IMR-90 (cell line): ENCODE measurements around the gene ECHS1. TPM values are rescaled to one million over a fixed set of nuclear protein-coding genes. Genes with fewer than 3 reads are reported as not detected.

Source experiments
- ATAC-seq: fragments of 200-7000 bp; cut with Tn5 transposase; 2 replicates; pipeline ENCODE4 v1.9.1; 2020; ENCODE audit warnings: low read depth, mild to moderate bottlenecking, moderate library complexity
- BruUV-seq: library from RNA; stranded (reverse); fragments of 400-500 nt; replicated peaks from 2 replicates; lab custom pipeline; 2021; lab: Mats Ljungman, UMichigan
- CTCF ChIA-PET: fragments of 300-600 bp; formaldehyde crosslinking; extraction: SDS; loops from one replicate; lab custom pipeline; 2021; ENCODE audit warnings: antibody characterized with exemption; lab: Yijun Ruan, JAX
- POLR2A ChIA-PET: fragments of 300-600 bp; sonication (Branson Sonifier 250); formaldehyde crosslinking; loops from one replicate; lab custom pipeline; 2022; ENCODE audit warnings: antibody characterized with exemption; ENCODE audit not compliant: unreplicated experiment; lab: Charles Lee
- DNase-seq: peaks from one replicate; pipeline ENCODE4 v3.0.0; 2013
- H2AFZ ChIP-seq: replicated peaks from 2 replicates; pipeline ENCODE3; 2013; ENCODE audit warnings: low read length, mild to moderate bottlenecking; ENCODE audit not compliant: poor library complexity
- H2AK5ac ChIP-seq: 2 replicates; pipeline ENCODE4 v1.6.1; 2013; ENCODE audit warnings: low read depth, low read length, inconsistent platforms
- H2AK9ac ChIP-seq: replicated peaks from 2 replicates; pipeline ENCODE3; 2013; ENCODE audit warnings: mild to moderate bottlenecking, low read depth, low read length, moderate library complexity; ENCODE audit not compliant: poor library complexity
- H2BK120ac ChIP-seq: 2 replicates; pipeline ENCODE4 v1.6.1; 2013; ENCODE audit warnings: low read depth, low read length, inconsistent platforms
- H2BK15ac ChIP-seq: 3 replicates; pipeline ENCODE4 v1.6.1; 2013; ENCODE audit warnings: low read depth, low read length, inconsistent platforms
- H2BK20ac ChIP-seq: 2 replicates; pipeline ENCODE4 v1.6.1; 2013; ENCODE audit warnings: low read depth, mild to moderate bottlenecking, inconsistent platforms, low read length, moderate library complexity
- H2BK5ac ChIP-seq: 2 replicates; pipeline ENCODE4 v1.6.1; 2013; ENCODE audit warnings: mild to moderate bottlenecking, low read depth, low read length, inconsistent platforms; ENCODE audit not compliant: poor library complexity, severe bottlenecking
- H3K14ac ChIP-seq: replicated peaks from 2 replicates; pipeline ENCODE4 v1.6.1; 2013; ENCODE audit warnings: low read depth, low read length, inconsistent platforms
- H3K18ac ChIP-seq: 2 replicates; pipeline ENCODE4 v1.6.1; 2013; ENCODE audit warnings: low read depth, low read length, control low read depth
- H3K23ac ChIP-seq: 2 replicates; pipeline ENCODE4 v1.6.1; 2013; ENCODE audit warnings: low read depth, low read length, inconsistent platforms
- H3K27ac ChIP-seq: 2 replicates; pipeline ENCODE4 v1.5.1; 2013; ENCODE audit warnings: mild to moderate bottlenecking, control low read depth, low read length; ENCODE audit not compliant: insufficient read depth
- H3K27me3 ChIP-seq: 2 replicates; pipeline ENCODE4 v1.6.1; 2013; ENCODE audit warnings: low read length; ENCODE audit not compliant: control insufficient read depth, insufficient read depth
- H3K36me3 ChIP-seq: 2 replicates; pipeline ENCODE4 v1.6.1; 2013; ENCODE audit warnings: low read length, mixed read lengths; ENCODE audit not compliant: control insufficient read depth, insufficient read depth
- H3K4ac ChIP-seq: 2 replicates; pipeline ENCODE4 v1.6.1; 2013; ENCODE audit warnings: low read depth, low read length, inconsistent platforms
- H3K4me1 ChIP-seq: 2 replicates; pipeline ENCODE4 v1.6.1; 2013; ENCODE audit warnings: low read length, mixed read lengths; ENCODE audit not compliant: control insufficient read depth, insufficient read depth
- H3K4me2 ChIP-seq: 2 replicates; pipeline ENCODE4 v1.6.1; 2013; ENCODE audit warnings: low read depth, mild to moderate bottlenecking, control low read depth, low read length, moderate library complexity
- H3K4me3 ChIP-seq: 2 replicates; pipeline ENCODE4 v1.5.1; 2013; ENCODE audit warnings: low read depth, mild to moderate bottlenecking, control low read depth, low read length, moderate library complexity; ENCODE audit not compliant: insufficient read depth
- H3K56ac ChIP-seq: 2 replicates; pipeline ENCODE4 v1.6.1; 2013; ENCODE audit warnings: low read length, inconsistent platforms; ENCODE audit not compliant: insufficient read depth; ENCODE audit errors: extremely low read depth
- H3K79me1 ChIP-seq, 2 experiments: 2 replicates each; pipeline ENCODE4 v1.6.1; 2013; ENCODE audit warnings: low read length in 2 of 2, inconsistent platforms in 1 of 2, low read depth in 1 of 2
- H3K9ac ChIP-seq: 2 replicates; pipeline ENCODE4 v1.6.1; 2013; ENCODE audit warnings: low read depth, low read length, control low read depth
- H3K9me1 ChIP-seq: 2 replicates; pipeline ENCODE4 v1.6.1; 2013; ENCODE audit warnings: low read length, inconsistent platforms; ENCODE audit not compliant: insufficient read depth
- H3K9me3 ChIP-seq: 2 replicates; pipeline ENCODE4 v1.6.1; 2013; ENCODE audit warnings: low read length; ENCODE audit not compliant: control insufficient read depth, insufficient read depth
- H4K20me1 ChIP-seq: 2 replicates; pipeline ENCODE4 v1.6.1; 2013; ENCODE audit warnings: low read length, inconsistent platforms; ENCODE audit not compliant: insufficient read depth
- H4K5ac ChIP-seq: 2 replicates; pipeline ENCODE4 v1.6.1; 2013; ENCODE audit warnings: mild to moderate bottlenecking, low read depth, low read length, control low read depth
- H4K8ac ChIP-seq, 2 experiments: 2 replicates each; pipeline ENCODE4 v1.6.1; 2013; ENCODE audit warnings: low read depth in 2 of 2, low read length in 2 of 2, control low read depth in 1 of 2, inconsistent platforms in 1 of 2
- H4K91ac ChIP-seq: 2 replicates; pipeline ENCODE4 v1.6.1; 2013; ENCODE audit warnings: low read depth, low read length, inconsistent platforms; ENCODE audit not compliant: insufficient read depth
- BHLHE40 ChIP-seq: fragments of 150-350 bp; IDR thresholded peaks from 2 replicates; pipeline ENCODE4 v1.6.1; 2016; ENCODE audit warnings: mild to moderate bottlenecking, low read depth, low read length
- ELK1 ChIP-seq: fragments of 150-350 bp; IDR thresholded peaks from 2 replicates; pipeline ENCODE4 v1.6.1; 2016; ENCODE audit warnings: low read depth, mild to moderate bottlenecking, low read length, moderate library complexity, borderline replicate concordance
- MAZ ChIP-seq: IDR thresholded peaks from 2 replicates; pipeline ENCODE4 v1.6.1; 2012; ENCODE audit warnings: low read depth, mild to moderate bottlenecking, low read length, improper control_type of control experiment, moderate library complexity, borderline replicate concordance
- RAD21 ChIP-seq: IDR thresholded peaks from 2 replicates; pipeline ENCODE4 v1.6.1; 2012; ENCODE audit warnings: low read length, improper control_type of control experiment
- RFX5 ChIP-seq: IDR thresholded peaks from 2 replicates; pipeline ENCODE4 v1.8.0; 2012; ENCODE audit warnings: low read depth, mild to moderate bottlenecking, low read length, moderate library complexity
- SMC3 ChIP-seq: fragments of 150-350 bp; IDR thresholded peaks from 2 replicates; pipeline ENCODE4 v1.6.1; 2016; ENCODE audit warnings: low read depth, mild to moderate bottlenecking, antibody characterized with exemption, low read length, moderate library complexity
- WGBS, 2 experiments: methylation state at CpG; one replicate each; pipeline versions ENCODE4 v1.1.5 to v1.1.7; 2013; ENCODE audit warnings: missing lambda C conversion rate in 2 of 2; ENCODE audit not compliant: insufficient read length in 1 of 2; ENCODE audit errors: extremely low coverage in 2 of 2; 5-methylcytosine and 5-hydroxymethylcytosine counted together
- dilution Hi-C: fragments of 300-500 bp; cut with HindIII; formaldehyde crosslinking; loops from one replicate; pipeline ENCODE4 v1.14.3; 2018; ENCODE audit warnings: low sequenced_read_pairs; ENCODE audit not compliant: unreplicated experiment
- in situ Hi-C: fragments of 300-500 bp; cut with MboI; formaldehyde crosslinking; loops from 3 replicates; pipeline ENCODE4 v1.14.3; 2019; ENCODE audit warnings: low sequenced_read_pairs, inconsistent platforms, mixed read lengths
- intact Hi-C: fragments of 100-400 bp; cut with micrococcal nuclease; formaldehyde crosslinking; loops from 2 replicates; pipeline ENCODE4 v1.10.0; 2022
- polyA plus RNA-seq, 3 experiments: library from polyadenylated mRNA; depleted of rRNA; stranded (reverse); fragments of >200 nt; gene quantifications; 2 replicates each; pipeline ENCODE4 v1.2.3, GENCODE V29; 2012; ENCODE audit warnings: low replicate concordance in 1 of 3
- total RNA-seq: library from RNA; depleted of rRNA; stranded (reverse); fragments of >200 nt; gene quantifications from 2 replicates; pipeline ENCODE4 v1.2.3, GENCODE V29; 2012

Gene ECHS1
- total and polyA plus RNA-seq, 2 of the 4 experiments (the other 2 are of a cell fraction) = 60.8 to 84.2 TPM

- TF ChIP-seq MAZ = no peak
- TF ChIP-seq RAD21 = no peak
Measured at GRCh38 chr10:133327651-133328357, 45.4 kb downstream of the ECHS1 start (continued).

- Histone ChIP-seq H2BK5ac (no peak overlapping the region), H3K9me3 (no peaks in the 10 kb centered on the region), H3K27ac (no peak overlapping the region), H4K91ac (no peak overlapping the region), H2AK5ac (no peak overlapping the region), H3K4me3 (no peak overlapping the region), H2BK120ac (no peak overlapping the region), H4K8ac (no peak overlapping the region), H2BK15ac (no peak overlapping the region), H3K56ac (no peak overlapping the region), H3K4ac (no peak overlapping the region), H3K9ac (no peak overlapping the region), H3K4me2 (peak overlapping the region; percentile 6; the same call in 1 of the 2 replicates), H2AK9ac (peak overlapping the region; percentile 81), H3K79me1 (no peaks in the 10 kb centered on the region), H3K36me3 (no peaks in the 10 kb centered on the region), H3K4me1 (peaks cover 18% of the 10 kb centered on the region), H3K9me1 (0 out of 2 replicates have a peak, but pooled peaks cover 6% of the 10 kb centered on the region), H2AFZ (no peak overlapping the region), H3K27me3 (peaks cover 22% of the 10 kb centered on the region), H4K20me1 (0 out of 2 replicates have a peak, but pooled peaks cover 3% of the 10 kb centered on the region), H3K23ac (no peak overlapping the region), H3K18ac (no peak overlapping the region), H3K14ac (no peak overlapping the region), H2BK20ac (no peak overlapping the region), H4K5ac (no peak overlapping the region)
- TF ChIP-seq SMC3 = no peak
- TF ChIP-seq ELK1 = no peak
- TF ChIP-seq RFX5 = no peak
- TF ChIP-seq BHLHE40 = peak; percentile 83
- DNase-seq (peak; percentile 73), ATAC-seq (no peak)
- BruUV-seq = no TSS peak
- 54% methylated on average over 12 of the region's 28 CpGs; no CpG with 5 or more reads in 1 of the 2 experiments for WGBS, 2 experiments
- intact Hi-C loops (loop anchor here (10.0 kb wide), 2 partner anchors 48 to 198 kb away; partner anchors contain the start of genes CYP2E1, ECHS1 and PAOX), dilution Hi-C loops (no loop called here), in situ Hi-C loops (loop anchor here (10.0 kb wide), 1 partner anchor 168 kb away; no protein-coding TSS in a partner anchor)
- ChIA-PET POLR2A (no interaction called here), CTCF (no interaction called here)
Measured at GRCh38 chr10:133326745-133327650, 46.2 kb downstream of the ECHS1 start.
